ENCODE measurements around the gene BTG1. TPM values are rescaled to one million over a fixed set of nuclear protein-coding genes. Genes with fewer than 3 reads are reported as not detected.

BTG1 gene
- total RNA-seq, 1 experiment from 2014 or later, result 72.4 TPM

DNA sequence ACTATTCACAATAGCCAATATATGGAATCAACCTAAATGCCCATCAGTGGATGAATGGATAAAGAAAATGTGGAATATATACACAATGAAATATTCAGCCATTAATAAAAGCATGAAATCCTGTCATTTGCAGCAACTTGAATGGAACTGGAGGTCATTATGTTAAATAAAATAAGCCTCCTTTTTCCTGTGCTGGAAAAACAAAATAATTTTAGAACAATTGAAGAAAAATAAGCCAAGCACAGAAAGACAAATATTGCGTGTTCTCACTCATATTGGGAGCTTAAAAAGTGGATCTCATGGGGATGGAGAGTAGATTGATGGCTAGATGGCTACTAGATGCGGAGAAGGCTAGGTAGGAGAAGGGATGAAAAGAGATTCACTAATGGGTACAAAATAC lies 6.3 kb upstream of the BTG1 start:
- BruUV-seq (replicated peaks), result no TSS peak
- intact Hi-C loops (cut with micrococcal nuclease; ENCODE audit: unreplicated experiment), result no loop called here
- H3K4me2 ChIP-seq, result no peak overlapping the region
- H3K79me2 ChIP-seq (ENCODE audit: low read depth), result no peaks in the 10 kb centered on the region
- no peak overlapping the region for H3K27ac ChIP-seq
- no peak for TF ChIP-seq EZH2 (IDR thresholded peaks at IDR 0.05; ENCODE audit: low read depth)
- TF ChIP-seq, protein P1, sequence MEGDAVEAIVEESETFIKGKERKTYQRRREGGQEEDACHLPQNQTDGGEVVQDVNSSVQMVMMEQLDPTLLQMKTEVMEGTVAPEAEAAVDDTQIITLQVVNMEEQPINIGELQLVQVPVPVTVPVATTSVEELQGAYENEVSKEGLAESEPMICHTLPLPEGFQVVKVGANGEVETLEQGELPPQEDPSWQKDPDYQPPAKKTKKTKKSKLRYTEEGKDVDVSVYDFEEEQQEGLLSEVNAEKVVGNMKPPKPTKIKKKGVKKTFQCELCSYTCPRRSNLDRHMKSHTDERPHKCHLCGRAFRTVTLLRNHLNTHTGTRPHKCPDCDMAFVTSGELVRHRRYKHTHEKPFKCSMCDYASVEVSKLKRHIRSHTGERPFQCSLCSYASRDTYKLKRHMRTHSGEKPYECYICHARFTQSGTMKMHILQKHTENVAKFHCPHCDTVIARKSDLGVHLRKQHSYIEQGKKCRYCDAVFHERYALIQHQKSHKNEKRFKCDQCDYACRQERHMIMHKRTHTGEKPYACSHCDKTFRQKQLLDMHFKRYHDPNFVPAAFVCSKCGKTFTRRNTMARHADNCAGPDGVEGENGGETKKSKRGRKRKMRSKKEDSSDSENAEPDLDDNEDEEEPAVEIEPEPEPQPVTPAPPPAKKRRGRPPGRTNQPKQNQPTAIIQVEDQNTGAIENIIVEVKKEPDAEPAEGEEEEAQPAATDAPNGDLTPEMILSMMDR (conservative IDR thresholded peaks at IDR 0.05), result no peak
- H3K36me3 ChIP-seq (ENCODE audit: low read depth), result no peaks in the 10 kb centered on the region
- DNase-seq, result no peak
- ChIA-PET POLR2A (ENCODE audit: unreplicated experiment) (no interaction called here), CTCF (no interaction called here)
- no peaks in the 10 kb centered on the region for H3K9me2 ChIP-seq (ENCODE audit: insufficient read depth)
- H3K4me3 ChIP-seq, result no peak overlapping the region
- no peaks in the 10 kb centered on the region for H3K27me3 ChIP-seq (ENCODE audit: insufficient read depth, low read depth)
- no peaks in the 10 kb centered on the region for H3K9me3 ChIP-seq (ENCODE audit: insufficient read depth, low read depth)
- H3F3A ChIP-seq (ENCODE audit: insufficient read depth, low read depth), result no peaks in the 10 kb centered on the region; the same call in 1 of the 2 replicates
- H2AFZ ChIP-seq, result no peak overlapping the region
- no peaks in the 10 kb centered on the region for H4K20me1 ChIP-seq (ENCODE audit: insufficient read depth)
- H3K4me1 ChIP-seq (replicated peaks; ENCODE audit: insufficient read depth), result peaks cover 17% of the 10 kb centered on the region

DNA sequence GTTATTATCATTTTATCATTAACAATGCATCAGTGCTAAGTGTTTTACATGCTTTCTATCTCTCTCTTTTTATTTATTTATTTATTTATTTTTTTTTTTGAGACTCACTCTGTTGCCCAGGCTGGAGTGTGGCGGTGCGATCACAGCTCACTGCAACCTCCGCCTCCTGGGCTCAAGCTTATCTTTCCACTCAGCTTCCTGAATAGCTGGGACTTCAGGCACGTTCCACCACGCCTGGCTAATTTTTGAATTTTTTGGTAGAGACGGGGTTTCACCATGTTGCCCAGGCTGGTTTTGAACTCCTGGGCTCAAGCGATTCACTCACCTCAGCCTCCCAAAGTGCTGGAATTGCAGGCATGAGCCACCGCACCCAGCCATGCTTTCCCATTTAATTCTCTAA lies 3.9 kb upstream of the BTG1 start:
- ChIA-PET POLR2A (ENCODE audit: unreplicated experiment) (no interaction called here), CTCF (no interaction called here)
- peaks cover 10% of the 10 kb centered on the region for H3K79me2 ChIP-seq (ENCODE audit: low read depth)
- TF ChIP-seq EZH2 (IDR thresholded peaks at IDR 0.05; ENCODE audit: low read depth), result no peak
- TF ChIP-seq, protein P1 (conservative IDR thresholded peaks at IDR 0.05), result no peak
- H4K20me1 ChIP-seq (ENCODE audit: insufficient read depth), result no peaks in the 10 kb centered on the region
- no peak overlapping the region for H3K4me3 ChIP-seq
- no peak overlapping the region for H3K4me2 ChIP-seq
- DNase-seq, result no peak
- peaks cover 17% of the 10 kb centered on the region for H3K4me1 ChIP-seq (replicated peaks; ENCODE audit: insufficient read depth)
- BruUV-seq (replicated peaks), result no TSS peak
- H3K27ac ChIP-seq, result no peak overlapping the region
- H3K27me3 ChIP-seq (ENCODE audit: insufficient read depth, low read depth), result no peaks in the 10 kb centered on the region
- H3K9me3 ChIP-seq (ENCODE audit: insufficient read depth, low read depth), result no peaks in the 10 kb centered on the region
- H3K9me2 ChIP-seq (ENCODE audit: insufficient read depth), result no peaks in the 10 kb centered on the region
- no peaks in the 10 kb centered on the region for H3K36me3 ChIP-seq (ENCODE audit: low read depth)
- no peak overlapping the region for H2AFZ ChIP-seq
- H3F3A ChIP-seq (ENCODE audit: insufficient read depth, low read depth), result peaks cover 6% of the 10 kb centered on the region
- intact Hi-C loops (cut with micrococcal nuclease; ENCODE audit: unreplicated experiment), result loop anchor here (5.0 to 10.0 kb wide), 3 partner anchors 215 to 575 kb away; no protein-coding TSS in a partner anchor

DNA sequence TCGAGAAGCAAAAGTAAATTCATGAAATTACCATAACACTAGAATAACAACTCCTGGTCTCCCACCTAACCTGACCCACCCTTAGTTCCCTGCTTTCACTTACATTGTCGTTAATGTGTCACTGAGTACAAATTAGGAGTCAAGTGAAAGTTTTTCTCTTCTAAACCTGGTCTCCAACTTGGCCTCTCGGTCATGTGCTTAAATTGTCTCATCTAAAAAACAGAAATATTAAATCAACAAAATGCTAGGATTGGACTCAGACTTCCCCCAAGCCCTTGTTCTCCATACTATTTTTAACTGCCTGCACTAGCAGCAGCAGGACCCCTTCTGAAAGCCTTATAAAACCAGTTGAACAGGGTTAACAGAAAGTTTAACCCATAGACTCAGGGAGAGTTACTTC lies 1.8 kb upstream of the BTG1 start:
- H3K4me2 ChIP-seq, result peak overlapping the region; percentile 89
- no peak for DNase-seq
- no peaks in the 10 kb centered on the region for H3K9me3 ChIP-seq (ENCODE audit: insufficient read depth, low read depth)
- no peaks in the 10 kb centered on the region for H3K9me2 ChIP-seq (ENCODE audit: insufficient read depth)
- H3K27me3 ChIP-seq (ENCODE audit: insufficient read depth, low read depth), result no peaks in the 10 kb centered on the region
- POLR2A ChIA-PET (ENCODE audit: unreplicated experiment), result no interaction called here
- peaks cover 28% of the 10 kb centered on the region for H3K4me1 ChIP-seq (replicated peaks; ENCODE audit: insufficient read depth)
- TF ChIP-seq, protein P1 (conservative IDR thresholded peaks at IDR 0.05), result no peak
- TF ChIP-seq EZH2 (IDR thresholded peaks at IDR 0.05; ENCODE audit: low read depth), result no peak
- peaks cover 31% of the 10 kb centered on the region for H3K79me2 ChIP-seq (ENCODE audit: low read depth)
- peak overlapping the region; percentile 79; the same call in 1 of the 2 replicates for H2AFZ ChIP-seq
- intact Hi-C loops (cut with micrococcal nuclease; ENCODE audit: unreplicated experiment), result loop anchor here (2.0 to 10.0 kb wide), 5 partner anchors 13 to 573 kb away; no protein-coding TSS in a partner anchor
- H3K4me3 ChIP-seq, result peak overlapping the region; percentile 86; the same call in 1 of the 2 replicates
- CTCF ChIA-PET, result no interaction called here
- H3K27ac ChIP-seq, result peak overlapping the region; percentile 68
- H4K20me1 ChIP-seq (ENCODE audit: insufficient read depth), result peaks cover 20% of the 10 kb centered on the region
- H3F3A ChIP-seq (ENCODE audit: insufficient read depth, low read depth), result peaks cover 21% of the 10 kb centered on the region
- H3K36me3 ChIP-seq (ENCODE audit: low read depth), result peaks cover 18% of the 10 kb centered on the region
- BruUV-seq (replicated peaks), result no TSS peak

All from PC-9 (cell line).